Peyer's patch (tissue), 4 donors: Measurements from ENCODE around the gene RPTOR. TPM values are rescaled to one million over a fixed set of nuclear protein-coding genes. Genes with fewer than 3 reads are reported as not detected.
A peak's percentile ranks its signal among the peaks of the same experiment; 100 is the strongest.

Experiments
- DNase-seq, 3 donors: peaks; one replicate each; pipeline ENCODE4 v3.0.0-alpha.2; 2017 to 2019
- H3K27ac ChIP-seq, 4 donors: fragments of 200-600 bp; sonication (generic); one replicate each; pipeline ENCODE4 v1.5.1; 2016 to 2019
- H3K27me3 ChIP-seq, 2 donors: fragments of 200-600 bp; sonication (generic); one replicate each; pipeline ENCODE4 v1.5.1; 2019
- H3K36me3 ChIP-seq, 3 donors: fragments of 200-600 bp; sonication (generic); one replicate each; pipeline ENCODE4 v1.5.1; 2016 to 2019
- H3K4me1 ChIP-seq, 4 donors: fragments of 200-600 bp; sonication (generic); one replicate each; pipeline ENCODE4 v1.5.1; 2016 to 2019
- H3K4me3 ChIP-seq, 4 donors: fragments of 200-600 bp; sonication (generic); 1 replicate in 3 of 4; 2 replicates in 1 of 4; pipeline ENCODE4 v1.5.1; 2016 to 2019; ENCODE audit warnings: mild to moderate bottlenecking in 1 of 4
- H3K9me3 ChIP-seq, 4 donors: fragments of 200-600 bp; sonication (generic); one replicate each; pipeline ENCODE4 v1.5.1; 2016 to 2019; ENCODE audit warnings: mild to moderate bottlenecking in 1 of 4
- POLR2A ChIP-seq, 2 donors: fragments of 450-650 bp; IDR thresholded peaks; one replicate each; pipeline ENCODE4 v1.5.1; 2017; ENCODE audit warnings: antibody characterized with exemption in 2 of 2, mild to moderate bottlenecking in 2 of 2, moderate library complexity in 2 of 2
- total RNA-seq, 4 donors: library from RNA; depleted of rRNA; stranded (reverse); fragments of >200 nt; gene quantifications; one replicate each; pipeline ENCODE4 v1.1.0, GENCODE V29; 2016
- TF ChIP-seq, protein P1 (sequence below), 6 experiments: fragments of 450-650 bp in 4 of 6; fragments of 200-600 bp in 2 of 6; sonication (generic) in 1 of 6; IDR thresholded peaks; one replicate each; pipeline ENCODE4 v1.5.1; 2017 to 2019; ENCODE audit warnings: antibody characterized with exemption in 6 of 6, mild to moderate bottlenecking in 3 of 6, moderate library complexity in 1 of 6

RPTOR gene
- total RNA-seq, 4 donors from 2014 or later = 42.4 to 73.6 (median 64.2) TPM

DNA sequence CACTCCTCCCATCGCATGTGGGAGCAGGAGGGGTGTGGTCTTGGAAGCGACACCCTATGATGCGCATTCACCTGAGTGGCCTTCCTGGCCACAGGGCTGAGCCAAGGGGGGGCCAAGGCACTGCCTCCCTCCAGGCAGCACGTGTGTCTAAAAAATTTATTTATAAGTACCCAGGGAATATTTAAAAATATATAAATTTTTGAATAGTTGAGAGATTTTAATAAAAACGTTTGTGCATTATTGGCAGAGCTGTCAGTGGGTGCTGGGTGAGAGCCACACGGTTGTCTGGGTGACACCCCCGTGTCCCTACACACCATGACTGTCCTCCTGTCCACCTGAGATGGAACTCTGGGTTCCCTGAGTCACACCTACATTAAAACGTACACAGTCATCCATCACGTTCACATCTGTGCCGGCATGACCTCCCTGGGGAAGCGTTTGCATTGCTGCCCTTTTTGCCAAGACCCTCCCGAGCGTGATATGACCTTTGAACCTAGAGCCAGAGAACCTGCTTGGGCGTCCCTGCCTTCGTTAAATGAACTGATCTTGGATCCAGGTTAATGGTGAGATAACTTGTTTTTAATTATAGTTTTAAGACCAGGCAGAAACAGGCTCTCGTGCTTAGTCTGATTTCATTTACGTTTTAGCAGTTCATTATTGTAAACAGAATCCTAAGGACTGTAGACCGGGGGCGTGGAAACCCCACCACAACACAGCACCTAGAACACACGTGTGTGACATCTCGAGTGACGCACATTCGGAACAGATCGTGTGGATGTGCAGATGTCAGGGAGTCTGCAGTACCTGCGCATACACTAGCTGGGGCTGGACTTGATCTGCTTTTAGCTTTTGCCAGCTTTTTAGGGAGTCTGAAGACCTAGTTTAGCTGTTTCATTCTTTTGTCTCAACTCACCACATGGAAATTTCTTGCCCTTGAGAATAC, 254.2 kb downstream of the RPTOR start:
- no peak for DNase-seq
- H3K4me3 ChIP-seq = no peak overlapping the region
- peaks cover 0 to 9% (median 0%) of the 10 kb centered on the region in 4 donors for H3K4me1 ChIP-seq
- no peaks in the 10 kb centered on the region for H3K36me3 ChIP-seq
- H3K9me3 ChIP-seq = no peaks in the 10 kb centered on the region
- H3K27me3 ChIP-seq = no peaks in the 10 kb centered on the region
- TF ChIP-seq, protein P1, sequence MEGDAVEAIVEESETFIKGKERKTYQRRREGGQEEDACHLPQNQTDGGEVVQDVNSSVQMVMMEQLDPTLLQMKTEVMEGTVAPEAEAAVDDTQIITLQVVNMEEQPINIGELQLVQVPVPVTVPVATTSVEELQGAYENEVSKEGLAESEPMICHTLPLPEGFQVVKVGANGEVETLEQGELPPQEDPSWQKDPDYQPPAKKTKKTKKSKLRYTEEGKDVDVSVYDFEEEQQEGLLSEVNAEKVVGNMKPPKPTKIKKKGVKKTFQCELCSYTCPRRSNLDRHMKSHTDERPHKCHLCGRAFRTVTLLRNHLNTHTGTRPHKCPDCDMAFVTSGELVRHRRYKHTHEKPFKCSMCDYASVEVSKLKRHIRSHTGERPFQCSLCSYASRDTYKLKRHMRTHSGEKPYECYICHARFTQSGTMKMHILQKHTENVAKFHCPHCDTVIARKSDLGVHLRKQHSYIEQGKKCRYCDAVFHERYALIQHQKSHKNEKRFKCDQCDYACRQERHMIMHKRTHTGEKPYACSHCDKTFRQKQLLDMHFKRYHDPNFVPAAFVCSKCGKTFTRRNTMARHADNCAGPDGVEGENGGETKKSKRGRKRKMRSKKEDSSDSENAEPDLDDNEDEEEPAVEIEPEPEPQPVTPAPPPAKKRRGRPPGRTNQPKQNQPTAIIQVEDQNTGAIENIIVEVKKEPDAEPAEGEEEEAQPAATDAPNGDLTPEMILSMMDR (IDR thresholded peaks at IDR 0.05) = no peak
- TF ChIP-seq POLR2A (IDR thresholded peaks at IDR 0.05) = no peak
- H3K27ac ChIP-seq = no peak overlapping the region

GRCh38 chr17:80799538-80800480, 255.2 kb downstream of the RPTOR start:
- H3K4me1 ChIP-seq = peaks cover 0 to 9% (median 0%) of the 10 kb centered on the region in 4 donors
- H3K36me3 ChIP-seq = no peaks in the 10 kb centered on the region
- H3K9me3 ChIP-seq = no peaks in the 10 kb centered on the region
- TF ChIP-seq POLR2A (IDR thresholded peaks at IDR 0.05) = no peak
- TF ChIP-seq, protein P1 (IDR thresholded peaks at IDR 0.05) = no peak
- no peaks in the 10 kb centered on the region for H3K27me3 ChIP-seq
- H3K4me3 ChIP-seq = no peak overlapping the region
- no peak overlapping the region for H3K27ac ChIP-seq
- DNase-seq = no peak

DNA sequence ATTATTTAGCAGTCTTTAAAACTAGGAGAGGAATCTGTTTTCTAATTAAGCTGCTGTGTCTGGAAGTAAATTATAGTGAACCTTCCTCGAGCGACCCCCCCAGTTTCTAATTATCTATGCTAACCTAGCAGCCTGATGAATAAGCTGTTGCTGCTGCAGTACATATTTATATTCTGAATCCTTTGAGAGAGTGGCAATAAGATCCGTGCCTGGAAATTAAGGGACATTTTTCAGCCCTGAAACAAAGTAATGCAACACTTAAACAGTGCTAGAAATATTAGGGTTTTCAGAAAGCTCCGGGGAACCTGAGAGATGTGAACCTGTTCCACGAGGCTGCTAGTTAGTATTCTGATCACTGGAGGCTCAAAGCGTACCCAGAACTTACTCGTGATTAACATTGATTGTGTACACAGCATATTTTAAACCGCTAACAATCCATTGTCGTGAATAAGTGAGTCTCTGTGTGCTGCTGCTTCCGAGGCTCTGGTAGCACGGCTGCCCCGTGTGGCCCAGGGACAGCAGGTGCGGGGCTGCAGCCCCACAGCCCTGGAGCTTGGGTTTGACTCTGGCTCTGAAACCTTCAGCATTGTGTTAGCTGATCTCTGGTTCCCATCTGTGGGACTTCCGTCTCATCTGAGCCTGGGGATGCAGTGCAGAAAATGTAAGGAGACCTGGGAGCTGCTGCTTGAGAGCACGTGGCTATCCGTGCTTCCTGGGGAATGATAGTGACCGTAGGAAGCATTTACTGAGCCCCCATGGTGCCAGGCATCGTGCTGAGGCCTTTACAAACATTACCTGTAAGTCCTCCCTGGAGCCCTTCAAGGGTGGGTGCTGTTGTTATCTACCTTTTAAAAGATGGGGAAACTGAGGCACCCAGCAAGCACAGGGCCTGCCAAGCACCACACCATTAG, 256.1 kb downstream of the RPTOR start:
- no peaks in the 10 kb centered on the region for H3K36me3 ChIP-seq
- H3K27me3 ChIP-seq = no peaks in the 10 kb centered on the region
- H3K4me3 ChIP-seq = no peak overlapping the region
- no peaks in the 10 kb centered on the region for H3K9me3 ChIP-seq
- H3K4me1 ChIP-seq = peaks cover 0 to 9% (median 0%) of the 10 kb centered on the region in 4 donors
- no peak for DNase-seq
- H3K27ac ChIP-seq = no peak overlapping the region
- TF ChIP-seq, protein P1 (IDR thresholded peaks at IDR 0.05) = no peak
- TF ChIP-seq POLR2A (IDR thresholded peaks at IDR 0.05) = no peak

DNA sequence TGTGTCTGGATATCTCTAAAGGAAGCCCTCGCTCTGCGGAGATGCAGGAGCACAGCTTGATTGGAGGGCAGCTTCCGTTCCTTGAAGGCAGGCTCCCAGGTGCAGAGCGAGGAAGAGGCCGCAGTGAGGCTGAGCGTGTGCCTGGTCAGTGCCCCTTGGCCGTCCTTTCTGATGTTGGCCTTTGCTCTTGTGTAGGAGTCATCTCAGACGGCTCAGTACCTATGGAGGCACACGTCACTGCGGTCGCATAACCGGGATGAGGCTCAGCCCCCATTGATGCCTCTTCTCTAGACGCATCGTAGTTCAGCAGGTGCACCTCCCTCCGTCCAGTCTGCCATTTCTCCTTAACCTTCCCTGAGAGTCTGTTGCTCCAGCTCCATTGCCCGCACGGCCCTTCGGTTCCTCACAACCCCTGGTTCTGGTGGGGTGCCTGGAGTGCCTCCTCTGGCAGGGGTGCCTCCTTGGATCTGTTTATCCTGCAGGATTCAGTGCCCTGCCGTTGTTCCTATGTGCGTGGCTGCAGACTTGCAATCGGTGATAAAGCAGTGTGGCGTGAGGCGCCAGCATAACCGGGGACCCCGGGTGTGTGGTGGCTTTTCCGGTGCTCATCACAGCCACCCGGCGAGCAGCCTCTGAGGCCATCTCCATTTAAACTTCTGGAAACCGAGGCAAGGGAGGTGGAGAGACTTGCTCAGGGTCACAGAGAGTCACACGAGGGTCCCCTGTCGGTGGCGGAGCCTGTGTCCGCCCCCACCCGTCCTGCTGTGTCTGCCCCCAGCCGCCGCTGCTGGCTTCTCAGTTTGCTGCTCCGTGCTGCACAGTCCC, 258.2 kb downstream of the RPTOR start:
- TF ChIP-seq POLR2A (IDR thresholded peaks at IDR 0.05) = no peak
- TF ChIP-seq, protein P1 (IDR thresholded peaks at IDR 0.05) = no peak
- H3K4me1 ChIP-seq = no peaks in the 10 kb centered on the region
- H3K27me3 ChIP-seq = no peaks in the 10 kb centered on the region
- H3K4me3 ChIP-seq = no peak overlapping the region
- no peaks in the 10 kb centered on the region for H3K36me3 ChIP-seq
- no peaks in the 10 kb centered on the region for H3K9me3 ChIP-seq
- peak in 2 of 3 donors; percentile 31 to 36 for DNase-seq
- no peak overlapping the region for H3K27ac ChIP-seq
